GM23248 (cell line): ENCODE data around the gene LMNB1.

ENCODE experiments used
- EZH2 ChIP-seq: fragments of 200-600 bp; sonication (generic); IDR thresholded peaks from 2 replicates; pipeline ENCODE4 v1.6.1; 2018; ENCODE audit warnings: antibody characterized with exemption, mild to moderate bottlenecking; ENCODE audit not compliant: insufficient read depth, poor library complexity, severe bottlenecking
- EZH2phosphoT487 ChIP-seq: fragments of 200-600 bp; sonication (generic); IDR thresholded peaks from 2 replicates; pipeline ENCODE4 v1.6.1; 2018; ENCODE audit warnings: antibody characterized with exemption, moderate library complexity, mild to moderate bottlenecking, low read depth; ENCODE audit not compliant: insufficient read depth

DNA sequence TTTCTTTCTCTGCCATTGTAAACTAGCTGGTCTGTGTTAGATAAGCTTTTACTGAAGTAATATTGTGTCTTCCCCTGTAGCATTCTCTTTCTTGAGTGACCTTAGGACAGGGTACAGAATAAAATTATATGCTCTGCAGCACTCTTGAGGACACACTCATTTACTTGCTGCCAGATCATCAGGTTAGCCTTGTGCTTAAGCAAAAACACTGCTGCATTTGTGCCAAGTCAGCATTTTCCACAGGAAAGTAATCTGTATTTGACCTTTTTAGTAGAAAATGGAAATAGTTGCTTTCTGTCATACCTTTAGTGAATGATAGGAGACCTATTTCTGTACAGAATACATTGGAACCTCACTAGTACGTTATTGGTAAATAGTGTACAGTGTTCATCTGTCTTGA, 54.2 kb downstream of the LMNB1 start:
- TF ChIP-seq EZH2phosphoT487: no peak
- TF ChIP-seq EZH2: no peak
